ENCODE data around the gene NIM1K. TPM values are rescaled to one million over a fixed set of nuclear protein-coding genes. Genes with fewer than 3 reads are reported as not detected.

NIM1K gene
- polyA plus RNA-seq, 3 donors, result 0.13 TPM; not detected in 2

GRCh38 chr5:43287493-43287892 lies 95.5 kb downstream of the NIM1K start:
- H3K9me3 ChIP-seq (replicated peaks in 1 of 2; ENCODE audit: control insufficient read depth in 1 of 2, insufficient read depth in 1 of 2, low read length in 2 of 2), result no peaks in the 10 kb centered on the region
- H3K4me2 ChIP-seq (replicated peaks; ENCODE audit: extremely low read depth, low read length, poor library complexity, severe bottlenecking), result no peak overlapping the region
- no peaks in the 10 kb centered on the region for H3K4me1 ChIP-seq (ENCODE audit: control insufficient read depth in 1 of 2, insufficient read depth in 2 of 2, low read length in 2 of 2)
- DNase-seq, result no peak
- intact Hi-C loops (cut with micrococcal nuclease), result no loop called here
- H3K27me3 Mint-ChIP-seq (ENCODE audit: low read depth in 3 of 3), result no peaks in the 10 kb centered on the region
- no peaks in the 10 kb centered on the region for H3K79me2 ChIP-seq (ENCODE audit: insufficient read depth, low read length)
- no peak overlapping the region for H2AFZ ChIP-seq (ENCODE audit: insufficient read depth, low read depth, low read length, poor library complexity, severe bottlenecking)
- peaks cover 35 to 62% of the 10 kb centered on the region in 2 donors for H3K36me3 ChIP-seq (replicated peaks in 1 of 2; ENCODE audit: control insufficient read depth in 1 of 2, insufficient read depth in 2 of 2, low read length in 2 of 2)
- H3K36me3 Mint-ChIP-seq, result peaks cover 42 to 50% of the 10 kb centered on the region in 2 donors
- no peak overlapping the region for H3K4me3 ChIP-seq (replicated peaks in 1 of 3; ENCODE audit: low read depth in 2 of 3, low read length in 3 of 3)
- H3K27me3 ChIP-seq (ENCODE audit: control insufficient read depth in 2 of 2, insufficient read depth in 2 of 2, low read length in 2 of 2), result no peaks in the 10 kb centered on the region
- no peak overlapping the region for H3K4me3 Mint-ChIP-seq
- peaks cover 0 to 3% (median 0%) of the 10 kb centered on the region in 7 donors for H3K9me3 Mint-ChIP-seq
- no peak overlapping the region for H3K9ac ChIP-seq (ENCODE audit: insufficient read depth, low read length, poor library complexity, severe bottlenecking)
- WGBS (ENCODE audit: insufficient coverage), result no CpG with 5 or more reads among the region's 4 CpGs
- peak overlapping the region in 1 of 7 donors; percentile 15 for H3K27ac Mint-ChIP-seq
- H3K4me1 Mint-ChIP-seq, result no peaks in the 10 kb centered on the region
- H4K20me1 ChIP-seq (ENCODE audit: insufficient read depth, low read length), result no peaks in the 10 kb centered on the region
- no peak overlapping the region for H3K27ac ChIP-seq (ENCODE audit: low read depth in 1 of 2, low read length in 2 of 2)
- no peak for TF ChIP-seq CTCF (IDR thresholded peaks at IDR 0.05)

- Histone ChIP-seq H3K79me2 (ENCODE audit: insufficient read depth, low read length) (no peaks in the 10 kb centered on the region), H3K27me3 (ENCODE audit: control insufficient read depth in 2 of 2, insufficient read depth in 2 of 2, low read length in 2 of 2) (no peaks in the 10 kb centered on the region), H4K20me1 (ENCODE audit: insufficient read depth, low read length) (no peaks in the 10 kb centered on the region), H3K36me3 (replicated peaks in 1 of 2; ENCODE audit: control insufficient read depth in 1 of 2, insufficient read depth in 2 of 2, low read length in 2 of 2) (peaks cover 44 to 70% of the 10 kb centered on the region in 2 donors), H3K4me1 (ENCODE audit: control insufficient read depth in 1 of 2, insufficient read depth in 2 of 2, low read length in 2 of 2) (no peaks in the 10 kb centered on the region), H2AFZ (ENCODE audit: insufficient read depth, low read depth, low read length, poor library complexity, severe bottlenecking) (no peak overlapping the region), H3K4me2 (replicated peaks; ENCODE audit: extremely low read depth, low read length, poor library complexity, severe bottlenecking) (no peak overlapping the region), H3K9ac (ENCODE audit: insufficient read depth, low read length, poor library complexity, severe bottlenecking) (no peak overlapping the region), H3K27ac (ENCODE audit: low read depth in 1 of 2, low read length in 2 of 2) (no peak overlapping the region), H3K4me3 (replicated peaks in 1 of 3; ENCODE audit: low read depth in 2 of 3, low read length in 3 of 3) (no peak overlapping the region), H3K9me3 (replicated peaks in 1 of 2; ENCODE audit: control insufficient read depth in 1 of 2, insufficient read depth in 1 of 2, low read length in 2 of 2) (no peaks in the 10 kb centered on the region)
- no peaks in the 10 kb centered on the region for H3K27me3 Mint-ChIP-seq (ENCODE audit: low read depth in 3 of 3)
- peaks cover 0 to 3% (median 0%) of the 10 kb centered on the region in 7 donors for H3K9me3 Mint-ChIP-seq
- no peaks in the 10 kb centered on the region for H3K4me1 Mint-ChIP-seq
- H3K36me3 Mint-ChIP-seq, result peaks cover 49 to 56% of the 10 kb centered on the region in 2 donors
- DNase-seq, result no peak
- no CpG with 5 or more reads among the region's 1 CpG for WGBS (ENCODE audit: insufficient coverage)
- no peak overlapping the region for H3K4me3 Mint-ChIP-seq
- no peak overlapping the region for H3K27ac Mint-ChIP-seq
- no peak for TF ChIP-seq CTCF (IDR thresholded peaks at IDR 0.05)
- intact Hi-C loops (cut with micrococcal nuclease), result no loop called here
Observed at GRCh38 chr5:43288269-43288831, 96.3 kb downstream of the NIM1K start.

Data from CD14-positive monocyte (primary cell).